Activated CD4-positive, alpha-beta T cell treated with anti-CD3 and anti-CD28 coated beads, Interleukin-2, amount 50 U/mL, for 1 hour (primary cell): Measurements from ENCODE around the gene FHL1.
"Not testable (repeated sequence)": the region's sequence is repeated elsewhere in the genome, so short reads cannot be mapped to it uniquely, and the experiment has no call there.

Experiments used
- DNase-seq: peaks from one replicate; pipeline ENCODE4 v3.0.0-alpha.2; 2020

FHL1 gene

DNA sequence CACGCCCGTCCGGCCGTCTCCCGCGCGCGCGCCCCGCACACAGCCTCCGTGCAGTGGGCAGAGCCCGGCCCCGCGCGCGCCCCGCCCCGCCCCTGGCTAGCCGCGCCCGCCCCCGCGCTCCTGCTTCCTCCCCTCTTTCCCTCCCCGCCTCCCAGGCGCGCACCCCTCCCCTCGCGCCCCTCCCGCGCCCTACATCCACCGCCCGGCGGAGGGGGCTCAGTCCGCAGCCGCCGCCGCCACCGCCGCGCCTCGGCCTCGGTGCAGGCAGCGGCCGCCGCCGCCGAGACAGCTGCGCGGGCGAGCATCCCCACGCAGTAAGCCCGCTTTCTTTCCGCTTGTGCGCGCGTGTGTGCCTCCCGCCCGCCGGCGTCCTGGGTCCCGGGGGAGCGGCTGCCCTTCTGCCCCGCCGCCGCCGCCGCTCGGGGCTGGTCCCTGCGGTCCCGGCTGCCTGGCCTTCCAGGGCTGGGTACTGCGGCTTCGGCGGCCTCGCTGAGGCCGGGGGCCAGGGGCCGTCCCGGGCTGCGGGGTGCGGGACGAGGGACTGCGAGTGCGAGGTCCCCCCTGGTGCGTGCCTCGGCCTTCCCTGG lies at the start of gene FHL1:
FHL1 (plus strand) TSS at position 219 of the 587 bp plus-strand sequence.
- DNase-seq = peak; percentile 49

DNA sequence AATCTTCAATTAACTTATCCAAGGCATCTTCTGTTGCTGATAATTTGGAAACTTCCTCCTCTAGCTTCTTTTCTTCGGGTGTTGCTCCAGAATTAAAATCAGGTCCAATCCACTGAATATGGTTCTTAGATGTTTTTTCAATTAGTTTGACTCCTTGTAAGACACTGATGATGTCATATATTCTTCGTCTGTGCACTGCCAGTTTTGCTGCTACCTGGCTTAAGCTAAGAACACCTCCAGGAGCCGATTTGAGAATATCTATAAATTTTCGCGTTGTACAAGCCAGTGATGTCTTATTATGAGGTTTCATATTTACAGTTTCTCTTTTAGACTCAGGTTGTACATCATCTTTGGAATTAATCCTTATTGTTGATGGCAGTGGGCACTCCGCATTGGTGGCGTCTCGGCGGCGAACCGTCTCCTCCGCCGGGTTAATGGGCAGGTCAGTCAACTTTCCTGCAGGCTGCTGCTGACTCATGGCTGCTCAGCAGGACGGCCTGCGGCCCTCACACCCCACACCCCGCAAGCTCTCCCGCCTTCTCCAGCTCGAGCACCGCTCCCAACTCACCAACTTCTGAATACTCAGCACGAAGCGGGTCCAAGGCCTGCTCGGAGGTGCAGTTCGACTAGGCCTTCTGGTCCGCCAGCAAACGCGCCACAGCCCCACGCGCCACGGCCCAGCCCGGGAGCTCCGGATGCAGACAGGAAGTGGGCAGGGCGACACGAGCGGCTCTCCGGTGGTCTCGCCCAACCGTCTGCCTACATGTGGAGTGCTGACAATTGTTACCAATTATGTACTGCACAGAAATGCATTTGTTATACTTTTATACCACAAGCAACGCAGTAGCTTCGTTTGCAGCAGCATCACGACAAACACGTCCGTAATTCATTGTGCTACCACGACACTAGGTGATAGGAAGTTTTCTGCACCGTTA lies 49.2 kb upstream of the FHL1 start:
- no peak for DNase-seq

DNA sequence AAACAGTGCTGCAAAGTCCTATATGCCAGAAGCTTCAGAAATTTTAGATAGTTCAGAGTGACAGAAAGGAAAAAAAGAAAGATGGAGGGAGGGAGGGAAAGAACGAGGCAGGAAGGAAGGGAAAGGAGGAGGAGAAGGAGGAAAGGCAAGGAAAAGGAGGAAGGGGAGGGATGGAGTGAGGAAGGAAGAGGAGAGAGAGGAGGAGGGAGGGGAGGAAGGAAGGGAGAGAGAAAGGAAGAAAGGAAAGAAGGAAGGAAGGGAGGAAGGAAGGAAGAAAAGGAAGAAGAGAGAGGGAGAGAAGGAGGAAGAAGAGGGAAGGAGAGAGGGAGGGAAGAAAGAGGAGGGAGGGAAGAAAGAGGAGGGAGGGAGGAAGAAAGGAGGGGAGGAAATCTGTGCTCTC lies 42.4 kb upstream of the FHL1 start:
- no peak for DNase-seq

DNA sequence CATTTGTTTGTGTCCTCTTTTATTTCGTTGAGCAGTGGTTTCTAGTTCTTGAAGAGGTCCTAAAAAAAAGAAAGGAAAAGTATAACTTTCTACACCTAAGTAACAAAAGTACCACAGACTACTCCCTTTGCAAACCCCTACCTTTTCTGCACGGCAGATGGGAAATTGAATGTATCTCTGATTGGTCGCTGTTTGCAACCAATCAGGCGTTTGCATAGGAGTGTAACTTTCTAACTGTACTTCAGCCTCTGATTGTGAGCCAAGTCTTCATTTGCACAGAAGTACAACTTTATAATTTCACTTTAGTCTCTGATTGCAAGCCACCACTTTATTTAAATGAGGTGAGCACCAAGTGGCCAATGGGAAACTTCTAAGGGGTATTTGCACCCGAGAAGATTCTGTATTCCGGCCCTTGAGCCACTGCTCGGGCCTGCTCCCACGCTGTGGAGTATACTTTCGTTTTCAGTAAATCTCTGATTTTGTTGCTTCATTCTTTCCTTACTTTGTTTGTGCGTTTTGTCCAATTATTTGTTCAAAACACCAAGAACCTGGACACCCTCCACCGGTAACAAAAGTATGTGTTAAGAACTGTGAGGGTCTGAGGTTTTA lies 40.3 kb upstream of the FHL1 start:
- no peak for DNase-seq

DNA sequence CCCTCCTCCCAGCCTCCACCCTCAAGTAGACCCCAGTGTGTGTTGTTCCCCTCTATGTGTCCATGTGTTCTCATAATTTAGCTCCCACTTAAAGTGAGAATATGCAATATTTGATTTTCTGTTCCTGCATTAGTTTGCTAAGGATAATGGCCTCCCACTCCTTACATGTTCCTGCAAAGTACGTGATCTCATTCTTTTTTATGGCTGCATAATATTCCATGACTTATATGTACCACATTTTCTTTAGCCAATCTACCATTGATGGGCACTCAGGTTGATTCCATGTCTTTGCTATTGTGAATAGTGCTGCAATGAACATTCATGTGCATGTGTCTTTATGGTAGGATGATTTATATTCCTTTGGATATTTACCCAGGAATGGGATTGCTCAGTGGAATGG lies 38.4 kb upstream of the FHL1 start:
- not testable (repeated sequence) for DNase-seq

DNA sequence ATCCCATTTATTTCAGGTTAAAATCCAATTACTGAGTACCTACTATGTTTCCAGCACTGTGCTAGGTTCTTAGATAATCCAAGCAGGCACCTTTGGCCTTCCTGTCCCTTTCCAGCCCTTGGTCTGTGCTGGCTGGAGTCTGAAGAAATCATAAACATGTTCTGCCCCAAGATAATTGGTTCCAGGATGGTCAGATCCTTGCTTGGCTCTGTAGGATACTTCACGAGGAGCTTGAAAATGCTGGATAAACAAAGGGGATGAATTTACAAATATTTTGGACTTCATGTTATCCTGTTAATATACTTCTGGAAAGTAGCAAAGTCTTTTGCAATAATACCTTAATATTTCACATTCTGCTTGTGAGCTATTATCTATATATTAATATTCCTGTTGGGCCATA lies 35.0 kb upstream of the FHL1 start:
- DNase-seq = no peak

DNA sequence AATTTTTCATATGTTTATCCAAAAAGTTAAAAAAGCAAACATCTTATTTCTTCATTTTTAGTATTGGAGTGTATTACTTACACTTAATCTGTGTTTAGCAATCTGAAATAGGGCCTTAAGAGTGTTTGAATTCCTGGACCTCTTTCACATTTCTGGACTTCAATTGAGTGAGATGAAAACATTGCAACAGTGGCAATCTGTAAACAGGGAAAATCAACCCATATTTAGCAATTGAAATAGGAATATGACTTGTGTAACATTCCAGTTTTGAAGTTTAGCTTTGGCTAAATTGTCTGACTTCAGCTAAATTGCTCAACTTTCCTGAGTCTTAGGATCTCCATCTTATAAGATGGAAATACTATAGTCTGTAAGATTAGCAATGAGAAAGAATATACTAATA lies 34.6 kb upstream of the FHL1 start:
- no peak for DNase-seq

DNA sequence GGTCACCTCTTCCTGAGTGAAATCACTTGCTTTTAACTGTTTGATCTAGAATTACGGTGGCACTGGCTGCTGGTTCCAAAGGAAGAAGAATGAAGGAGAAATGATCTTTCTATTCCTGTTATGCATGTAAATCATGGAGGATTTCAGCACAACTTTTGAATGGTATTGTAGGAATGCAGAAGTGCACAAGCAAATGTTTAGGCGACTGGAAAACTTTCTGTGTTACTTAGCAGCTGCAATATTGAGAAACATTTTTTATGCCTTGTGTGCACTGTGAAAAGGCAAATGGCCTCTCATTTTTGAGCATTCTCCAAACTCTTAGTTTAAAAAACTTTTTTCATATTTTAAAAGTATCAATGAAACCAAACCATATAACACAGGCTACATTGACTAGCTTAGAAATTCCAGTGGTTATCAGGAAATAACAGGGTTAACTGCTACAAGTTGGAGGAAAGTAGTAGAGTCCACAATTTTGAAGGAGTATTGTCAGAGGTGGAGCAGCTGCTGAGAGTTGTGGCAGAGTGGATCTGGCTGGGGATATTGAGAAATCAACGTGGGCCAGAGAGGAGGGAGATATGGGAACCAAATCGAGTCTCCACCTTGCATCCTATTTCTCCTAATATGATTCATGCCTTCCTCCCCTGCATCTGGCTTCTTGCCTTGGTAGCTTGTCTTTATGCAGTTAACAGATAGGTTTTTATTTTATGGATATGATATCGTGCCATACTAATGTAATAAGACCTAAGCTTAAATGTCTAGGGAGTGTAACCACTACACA lies 32.0 kb upstream of the FHL1 start:
- no peak for DNase-seq

DNA sequence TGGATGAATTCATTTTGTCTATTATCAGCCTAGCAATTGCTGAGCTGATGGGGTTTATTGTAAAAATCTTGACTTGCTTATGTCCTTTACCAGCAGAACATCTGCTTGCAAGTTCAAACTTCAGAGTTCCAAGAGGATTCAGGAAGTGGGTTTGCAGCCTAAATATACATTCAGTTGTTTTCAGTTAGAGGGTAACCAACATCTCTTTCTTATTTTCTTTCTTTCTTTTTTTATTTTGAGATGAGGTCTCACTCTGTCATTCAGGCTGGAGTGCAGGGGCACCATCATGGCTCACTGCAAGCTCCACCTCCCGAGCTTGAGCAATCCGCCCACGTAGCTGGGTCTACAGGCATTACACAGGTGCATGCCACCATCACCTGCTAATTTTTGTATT lies 31.4 kb upstream of the FHL1 start:
- DNase-seq = no peak

DNA sequence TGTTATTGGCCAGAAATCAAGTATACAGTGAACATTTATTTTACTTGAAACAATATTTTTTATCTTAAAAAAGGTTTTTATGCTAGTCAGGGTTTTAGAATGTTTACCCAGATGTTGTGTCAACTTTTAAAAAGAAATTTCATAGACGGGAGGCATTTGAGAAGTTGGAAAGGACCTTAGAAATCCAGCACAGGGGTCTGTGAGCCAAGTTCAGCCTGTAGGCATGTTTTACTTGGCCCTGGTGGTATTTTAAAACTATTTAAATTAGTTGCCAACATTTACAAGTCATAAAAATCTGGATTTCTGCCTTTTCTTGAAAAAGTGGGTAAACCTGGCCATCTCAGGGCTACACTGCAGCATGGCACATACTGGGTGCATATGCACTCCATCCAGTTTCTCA lies 25.5 kb upstream of the FHL1 start:
- DNase-seq = no peak

DNA sequence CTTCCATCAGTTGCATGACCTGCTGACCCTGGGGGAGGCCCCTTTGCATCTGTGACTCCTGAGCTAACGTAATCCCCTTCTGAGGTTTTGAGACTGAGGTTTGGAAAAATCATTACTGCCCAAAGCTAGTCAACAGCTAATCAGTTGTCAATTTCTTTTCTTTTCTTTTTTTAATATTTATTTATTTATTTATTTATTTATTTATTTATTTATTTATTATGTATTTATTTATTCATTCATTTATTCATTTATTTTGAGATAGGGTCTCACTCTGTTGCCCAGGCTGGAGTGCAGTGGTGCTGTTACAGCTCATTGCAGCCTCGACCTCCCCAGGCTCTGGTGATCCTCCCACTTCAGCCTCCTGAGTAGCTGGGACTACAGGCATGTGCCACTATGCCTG lies 25.1 kb upstream of the FHL1 start:
- DNase-seq = no peak

DNA sequence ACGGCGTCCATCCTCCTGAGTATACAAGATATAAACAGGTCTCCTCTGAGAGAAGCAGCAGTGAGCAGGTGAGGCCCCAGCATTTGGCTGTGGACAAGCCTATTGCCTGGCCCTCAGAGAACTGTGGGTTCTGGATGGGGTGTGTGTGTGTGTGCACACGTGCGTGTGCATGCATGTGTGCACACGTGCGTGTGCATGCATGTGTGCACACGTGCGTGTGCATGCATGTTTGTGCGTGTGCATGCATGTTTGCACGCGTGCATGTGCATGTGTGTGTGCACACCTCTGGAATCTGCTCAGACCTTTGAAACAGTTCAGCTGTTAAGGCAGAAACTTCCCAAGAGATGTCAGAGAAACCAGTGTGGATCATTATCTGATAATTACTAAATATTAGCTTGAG lies 22.2 kb upstream of the FHL1 start:
- DNase-seq = no peak

DNA sequence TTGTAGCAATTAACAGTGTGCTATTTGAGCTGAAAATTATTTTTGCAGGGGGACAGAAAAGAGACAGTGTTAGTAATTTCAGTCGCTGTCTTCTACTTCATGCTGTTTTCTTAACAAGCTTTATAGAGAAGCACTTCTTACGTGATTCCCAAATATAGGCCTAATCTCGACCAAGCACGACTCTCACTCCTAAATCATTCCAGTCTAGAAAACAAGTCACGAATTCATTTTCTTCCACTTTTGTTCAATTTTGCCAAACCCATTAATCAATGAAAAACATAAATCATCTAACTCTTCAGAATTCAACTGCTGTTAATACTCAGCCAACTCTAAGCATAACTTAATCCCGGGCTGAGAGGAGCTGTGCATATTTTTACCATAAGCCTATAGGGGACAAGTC lies 21.0 kb upstream of the FHL1 start:
- no peak for DNase-seq

DNA sequence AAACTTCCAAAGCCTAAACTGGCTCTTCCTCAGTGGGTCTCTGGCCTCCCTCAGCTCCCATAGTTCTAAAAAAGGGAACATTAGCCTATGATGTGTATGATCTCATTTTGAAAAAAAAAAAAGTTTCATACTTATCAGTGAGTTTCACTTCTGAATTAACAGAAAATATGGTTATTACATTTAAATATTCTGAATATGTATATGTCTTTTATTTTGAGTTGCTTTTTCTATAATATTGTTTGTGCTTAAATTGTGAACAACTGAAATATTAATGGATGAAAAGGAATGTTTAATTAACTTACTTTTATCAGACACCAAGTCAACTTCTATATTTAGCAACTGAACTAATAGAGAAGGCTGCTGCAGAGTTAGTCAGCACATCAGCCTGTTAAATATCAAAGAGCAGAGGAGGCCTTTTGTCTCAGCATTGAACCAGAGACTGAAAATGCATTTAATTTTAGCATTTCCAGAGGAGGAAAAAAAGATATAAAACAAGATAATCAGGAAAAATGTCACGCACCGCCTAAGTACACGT lies 20.4 kb upstream of the FHL1 start:
- no peak for DNase-seq

DNA sequence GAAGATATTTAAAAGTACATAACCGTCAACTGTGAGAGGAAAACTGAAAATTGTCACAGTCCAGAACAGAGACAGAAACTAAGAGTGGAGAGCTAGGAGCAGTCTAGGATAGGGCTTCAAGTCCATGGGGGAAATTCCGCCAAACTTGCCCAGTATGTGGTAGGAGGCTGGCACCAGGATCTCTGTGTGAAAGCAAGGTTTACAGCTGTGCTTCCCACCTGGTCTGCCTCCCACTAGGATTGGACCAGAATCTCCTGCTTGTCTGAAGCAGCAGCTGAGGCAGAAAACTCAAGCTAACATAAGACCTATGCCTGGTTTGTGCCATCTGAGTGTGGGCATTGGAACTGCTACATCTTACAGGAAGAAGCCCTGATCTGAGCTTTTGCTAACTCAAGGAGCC lies 18.6 kb upstream of the FHL1 start:
- DNase-seq = no peak

DNA sequence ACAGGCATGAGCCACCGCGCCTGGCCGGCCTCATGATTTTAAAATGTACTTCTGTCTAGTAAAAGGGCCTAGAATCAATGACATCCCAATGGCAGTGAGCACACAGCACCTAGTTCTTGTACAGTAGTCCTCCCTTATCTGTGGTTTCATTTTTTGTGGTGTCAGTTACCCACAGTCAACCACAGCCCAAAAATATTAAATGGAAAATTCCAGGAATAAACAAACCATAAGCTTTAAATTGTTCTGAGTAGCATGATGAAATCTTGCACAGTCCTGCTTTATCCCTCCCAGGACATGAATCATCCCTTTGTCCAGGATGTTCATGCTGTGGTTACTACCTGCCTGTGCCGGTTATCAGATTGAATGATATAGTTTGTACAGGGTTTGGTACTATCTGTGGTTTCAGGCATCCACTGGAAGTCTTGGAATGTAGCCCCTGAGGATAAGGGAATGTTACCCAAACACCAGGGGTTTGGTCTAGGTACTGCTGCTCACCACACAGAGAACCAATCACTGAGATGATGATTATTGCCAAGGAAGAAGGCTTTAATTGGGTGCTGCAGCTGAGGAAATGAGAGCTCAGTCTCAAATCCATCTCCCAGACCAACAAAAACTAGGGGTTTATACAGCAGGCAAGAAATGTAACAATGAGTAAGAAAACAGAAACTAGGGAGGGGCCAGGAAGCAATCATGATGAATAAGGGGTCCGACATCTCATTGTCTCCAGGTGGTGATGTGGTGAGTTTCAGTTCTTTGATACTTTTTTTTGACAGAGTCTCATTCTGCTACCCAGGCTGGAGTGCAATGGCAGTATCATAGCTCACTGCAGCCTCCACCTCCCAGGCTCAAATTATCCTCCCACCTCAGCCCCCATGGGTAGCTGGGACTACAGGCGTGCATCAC lies 16.2 kb upstream of the FHL1 start:
- no peak for DNase-seq

DNA sequence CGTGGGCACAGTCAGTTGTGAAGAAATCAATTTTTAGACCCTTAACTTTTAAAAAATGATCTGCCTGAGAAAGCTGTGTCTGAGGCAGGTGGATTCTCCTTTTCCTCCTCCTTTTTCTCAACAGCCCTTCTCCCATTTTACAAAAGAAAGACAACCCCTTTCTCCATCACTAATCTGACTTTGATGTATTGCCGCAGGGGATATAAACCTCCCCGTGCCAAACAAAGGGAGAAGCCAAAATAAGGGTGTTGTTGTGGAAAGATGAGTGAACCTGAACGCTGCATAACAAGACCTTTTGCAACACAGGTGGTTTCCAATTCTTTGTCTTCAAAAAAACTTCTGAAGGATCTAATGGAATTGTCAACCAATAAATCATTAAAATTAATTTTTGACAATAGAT lies 8.4 kb upstream of the FHL1 start:
- no peak for DNase-seq

DNA sequence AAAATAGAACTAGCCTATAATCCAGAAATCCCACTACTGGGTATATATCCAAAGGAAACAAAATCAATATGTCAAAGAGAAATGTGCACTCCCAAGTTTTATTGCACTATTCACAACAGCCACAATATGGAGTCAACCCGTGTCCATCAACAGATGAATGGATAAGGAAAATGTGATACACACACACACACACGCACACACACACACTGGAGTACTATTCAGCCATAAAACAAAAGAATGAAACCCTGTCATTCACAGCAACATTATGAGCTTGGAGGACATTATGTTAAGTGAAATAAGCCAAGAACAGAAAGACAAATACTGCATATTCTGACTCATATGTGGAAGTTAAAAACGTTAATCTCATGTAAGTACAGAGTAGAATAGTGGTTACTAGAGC lies 5.8 kb upstream of the FHL1 start:
- no peak for DNase-seq

DNA sequence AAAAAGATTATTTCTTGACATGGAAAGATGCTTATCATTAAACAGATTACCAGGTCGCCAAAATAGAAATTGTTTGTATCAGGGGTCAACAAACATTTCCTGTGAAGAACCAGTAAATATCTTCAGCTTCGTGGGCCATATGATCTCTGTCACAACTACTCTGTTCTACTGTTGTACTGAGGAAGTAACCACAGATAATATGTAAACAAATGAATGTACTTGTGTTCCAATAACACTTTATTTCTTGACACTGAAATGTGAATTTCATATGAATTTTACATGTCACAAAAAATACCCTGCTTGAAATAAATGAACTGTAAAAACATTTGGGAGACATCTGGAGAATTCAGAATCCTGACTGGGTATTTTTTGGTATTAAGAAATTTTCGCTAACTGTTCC lies 4.7 kb upstream of the FHL1 start:
- no peak for DNase-seq

DNA sequence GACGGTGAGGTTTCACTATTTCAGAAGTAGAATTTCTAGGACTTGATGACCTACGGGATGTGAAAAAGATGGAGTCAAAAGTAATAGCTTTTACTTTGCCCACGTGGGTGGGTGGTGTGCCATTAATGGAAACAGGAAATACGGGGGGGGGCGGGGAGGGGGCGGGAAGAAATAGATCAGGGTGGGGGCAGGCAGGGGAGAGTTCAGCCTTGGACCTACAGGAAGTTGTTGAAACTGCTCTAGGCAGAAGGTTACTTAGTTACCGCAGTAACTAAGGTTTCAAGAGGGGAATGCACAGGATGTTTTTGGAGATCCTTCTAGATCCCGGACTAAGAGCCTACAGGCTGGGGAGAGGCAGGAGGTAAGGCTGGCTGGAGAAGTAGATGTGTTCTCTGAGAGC lies 3.6 kb upstream of the FHL1 start:
- no peak for DNase-seq

DNA sequence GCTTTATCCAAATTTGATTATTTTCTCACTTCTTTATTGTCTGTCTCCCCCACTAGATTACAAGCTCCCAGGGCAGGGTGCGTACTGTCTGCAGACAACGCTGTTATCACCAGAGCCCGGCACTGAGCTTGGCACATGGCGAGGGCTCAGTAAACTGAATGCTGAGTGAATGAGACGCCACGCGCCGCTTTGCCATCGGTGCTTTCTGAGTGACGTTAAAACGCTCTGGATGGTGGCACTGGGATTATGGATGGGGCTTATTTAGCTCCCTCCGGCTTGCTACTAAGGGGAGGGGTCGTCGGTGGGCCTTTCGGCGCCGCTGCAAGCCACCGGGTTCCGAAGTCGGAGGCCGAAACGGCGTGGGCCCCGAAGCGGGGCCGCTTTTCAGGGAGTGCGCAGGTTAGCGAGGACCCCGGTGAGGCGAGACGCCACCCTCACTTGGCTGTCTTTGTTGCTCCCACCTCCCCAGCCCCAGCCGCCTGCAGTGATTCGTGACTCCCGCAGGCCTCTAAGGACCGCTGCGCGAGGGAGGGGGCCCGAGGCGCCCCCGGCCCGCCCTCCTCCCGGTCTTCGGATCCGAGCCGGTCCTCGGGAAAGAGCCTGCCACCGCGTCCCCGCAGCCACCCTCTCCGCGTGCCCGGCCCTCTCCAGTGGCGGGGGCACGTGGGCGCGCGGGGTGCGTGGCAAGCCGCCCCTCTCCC lies 569 bp upstream of the FHL1 start:
- peak; percentile 16 for DNase-seq
